K562 (cell line): ENCODE results near the gene MACF1. TPM values are rescaled to one million over a fixed set of nuclear protein-coding genes. Genes with fewer than 3 reads are reported as not detected.

Source experiments
- BDP1 ChIP-seq: IDR thresholded peaks from 3 replicates; pipeline ENCODE4 v1.6.1; 2011; ENCODE audit not compliant: insufficient read length, insufficient read depth
- CHD4 ChIP-seq: fragments of 200-600 bp; sonication (generic); IDR thresholded peaks from 3 replicates; pipeline ENCODE4 v1.6.1; 2012; ENCODE audit warnings: low read depth, mild to moderate bottlenecking, mixed read lengths, low read length, inconsistent platforms; ENCODE audit not compliant: insufficient read depth, insufficient replicate concordance, poor library complexity, severe bottlenecking
- HEY1 ChIP-seq: fragments of 250-450 bp; sonication (Bioruptor Pico); IDR thresholded peaks from 2 replicates; pipeline ENCODE4 v1.5.0; 2020; ENCODE audit warnings: mild to moderate bottlenecking, moderate library complexity, borderline replicate concordance
- HMGN3 ChIP-seq: IDR thresholded peaks from 2 replicates; pipeline ENCODE4 v1.6.1; 2011; ENCODE audit warnings: borderline replicate concordance, low read depth, mild to moderate bottlenecking, mixed read lengths, low read length; ENCODE audit not compliant: insufficient read length; ENCODE audit errors: extremely low read depth
- NCOA2 ChIP-seq, 2 experiments: fragments of 450-650 bp; IDR thresholded peaks; 2 replicates each; pipeline ENCODE4 v1.6.1; 2018; ENCODE audit warnings: mild to moderate bottlenecking in 2 of 2, moderate library complexity in 1 of 2; ENCODE audit not compliant: partially characterized antibody in 2 of 2
- NELFE ChIP-seq: IDR thresholded peaks from 2 replicates; pipeline ENCODE4 v1.6.1; 2011; ENCODE audit warnings: mild to moderate bottlenecking; ENCODE audit not compliant: insufficient read depth, insufficient read length
- PHB ChIP-seq: fragments of 250-450 bp; sonication (Bioruptor Pico); IDR thresholded peaks from 2 replicates; pipeline ENCODE4 v1.5.0; 2021
- TBP ChIP-seq: optimal IDR thresholded peaks from 2 replicates; pipeline ENCODE3; 2011; ENCODE audit warnings: low read depth, low read length, improper control_type of control experiment
- TOE1 ChIP-seq, 2 experiments: fragments of 450-650 bp in 1 of 2; sonication (generic) in 1 of 2; formaldehyde crosslinking in 1 of 2; IDR thresholded peaks; 2 replicates each; pipeline versions ENCODE4 v1.7.1 to v1.8.0; 2016 to 2022; ENCODE audit warnings: borderline replicate concordance in 2 of 2, mild to moderate bottlenecking in 2 of 2, antibody characterized with exemption in 1 of 2, inconsistent platforms in 1 of 2, low read depth in 1 of 2, missing genetic modification reagents in 1 of 2, moderate library complexity in 1 of 2
- YY1 ChIP-seq, 3 experiments: IDR thresholded peaks; 2 replicates each; pipeline ENCODE4 v1.6.1; 2011; ENCODE audit warnings: low read length in 2 of 3, mild to moderate bottlenecking in 2 of 3, moderate library complexity in 2 of 3, borderline replicate concordance in 1 of 3, control low read depth in 1 of 3, low read depth in 1 of 3; ENCODE audit not compliant: insufficient read depth in 3 of 3, insufficient replicate concordance in 2 of 3, control insufficient read depth in 1 of 3, insufficient read length in 1 of 3; ENCODE audit errors: extremely low read depth in 1 of 3
- ZBED1 ChIP-seq: IDR thresholded peaks from 2 replicates; pipeline ENCODE4 v1.6.1; 2014
- ZBTB1 ChIP-seq: sonication (generic); formaldehyde crosslinking; IDR thresholded peaks from 2 replicates; pipeline ENCODE4 v1.8.1; 2023; ENCODE audit warnings: missing genetic modification reagents, low read depth, mild to moderate bottlenecking, borderline replicate concordance
- ZHX1 ChIP-seq: fragments of 150-350 bp; conservative IDR thresholded peaks from 2 replicates; pipeline ENCODE4 v1.6.1; 2014; ENCODE audit warnings: low read length
- ZNF695 ChIP-seq: fragments of 450-650 bp; formaldehyde crosslinking; IDR thresholded peaks from 2 replicates; pipeline ENCODE4 v1.4.0; 2020; ENCODE audit warnings: mild to moderate bottlenecking, moderate library complexity
- ZNF707 ChIP-seq: fragments of 250-450 bp; sonication (Bioruptor Pico); conservative IDR thresholded peaks from 2 replicates; pipeline ENCODE4 v1.8.0; 2022; ENCODE audit warnings: inconsistent platforms, mild to moderate bottlenecking, moderate library complexity
- polyA plus RNA-seq, 8 experiments: library from polyadenylated mRNA; depleted of rRNA in 4 of 8; stranded (reverse) in 5 of 8; unstranded in 3 of 8; fragments of >200 nt; fragmentation: Nextera tagmentation in 2 of 8; fragmentation: Illumina TruSeq in 1 of 8; extraction: Ambion mirVana in 2 of 8; extraction: Trizol in 1 of 8; gene quantifications; 2 replicates each; pipeline versions ENCODE4 v1.2.1 to v1.2.3, GENCODE V29; 2011 to 2014; ENCODE audit warnings: inconsistent platforms in 1 of 8, missing spikeins in 1 of 8
- total RNA-seq, 7 experiments: library from RNA; depleted of rRNA in 6 of 7; stranded (reverse); fragments of >200 nt in 6 of 7; fragmentation: Illumina TruSeq in 2 of 7; extraction: Trizol in 2 of 7; gene quantifications; 2 replicates each; pipeline versions ENCODE4 v1.2.1 to v1.2.3, GENCODE V29; 2011 to 2021; ENCODE audit warnings: low replicate concordance in 1 of 7
- TF ChIP-seq, protein P1 (sequence below): sonication (generic); formaldehyde crosslinking; IDR thresholded peaks from 2 replicates; pipeline ENCODE4 v1.8.1; 2023; ENCODE audit warnings: missing genetic modification reagents, mild to moderate bottlenecking, borderline replicate concordance
- TF ChIP-seq, protein P2 (sequence below), 2 experiments: fragments of 450-650 bp; IDR thresholded peaks; 2 replicates each; pipeline ENCODE4 v1.6.1; 2016

Gene MACF1
- total and polyA plus RNA-seq, 9 of the 15 experiments (the other 6 are each of a cell fraction or from before 2014, with no cell fraction given), result 13.2 to 232 (median 112) TPM

DNA sequence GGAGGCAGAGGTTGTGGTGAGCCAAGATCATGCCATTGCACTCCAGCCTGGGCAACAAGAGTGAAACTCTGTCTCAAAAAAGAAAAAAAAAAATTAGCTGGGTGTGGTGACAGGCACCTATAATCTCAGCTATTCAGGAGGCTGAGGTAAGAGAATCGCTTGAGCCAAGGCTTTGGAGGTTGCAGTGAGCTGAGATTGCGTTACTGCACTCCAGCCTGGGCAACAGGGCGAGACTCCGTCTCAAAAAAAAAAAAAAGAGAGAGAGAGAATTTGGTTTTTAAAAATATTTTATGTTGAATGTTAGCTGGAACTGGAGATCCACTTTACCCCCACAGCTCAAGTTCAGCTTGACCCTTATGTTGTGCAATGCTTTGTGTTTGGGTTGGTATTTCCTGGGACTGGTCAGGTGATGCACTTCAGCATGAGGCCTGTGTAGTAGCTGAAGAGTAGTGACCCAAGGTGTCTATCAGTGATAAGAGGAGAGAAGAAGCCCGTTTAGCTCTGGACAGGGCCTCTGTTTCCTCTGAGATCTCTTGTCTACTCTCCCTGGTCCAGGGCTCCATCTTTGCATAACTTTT, 36.8 kb upstream of the MACF1 start (continued):
- TF ChIP-seq, protein P1, sequence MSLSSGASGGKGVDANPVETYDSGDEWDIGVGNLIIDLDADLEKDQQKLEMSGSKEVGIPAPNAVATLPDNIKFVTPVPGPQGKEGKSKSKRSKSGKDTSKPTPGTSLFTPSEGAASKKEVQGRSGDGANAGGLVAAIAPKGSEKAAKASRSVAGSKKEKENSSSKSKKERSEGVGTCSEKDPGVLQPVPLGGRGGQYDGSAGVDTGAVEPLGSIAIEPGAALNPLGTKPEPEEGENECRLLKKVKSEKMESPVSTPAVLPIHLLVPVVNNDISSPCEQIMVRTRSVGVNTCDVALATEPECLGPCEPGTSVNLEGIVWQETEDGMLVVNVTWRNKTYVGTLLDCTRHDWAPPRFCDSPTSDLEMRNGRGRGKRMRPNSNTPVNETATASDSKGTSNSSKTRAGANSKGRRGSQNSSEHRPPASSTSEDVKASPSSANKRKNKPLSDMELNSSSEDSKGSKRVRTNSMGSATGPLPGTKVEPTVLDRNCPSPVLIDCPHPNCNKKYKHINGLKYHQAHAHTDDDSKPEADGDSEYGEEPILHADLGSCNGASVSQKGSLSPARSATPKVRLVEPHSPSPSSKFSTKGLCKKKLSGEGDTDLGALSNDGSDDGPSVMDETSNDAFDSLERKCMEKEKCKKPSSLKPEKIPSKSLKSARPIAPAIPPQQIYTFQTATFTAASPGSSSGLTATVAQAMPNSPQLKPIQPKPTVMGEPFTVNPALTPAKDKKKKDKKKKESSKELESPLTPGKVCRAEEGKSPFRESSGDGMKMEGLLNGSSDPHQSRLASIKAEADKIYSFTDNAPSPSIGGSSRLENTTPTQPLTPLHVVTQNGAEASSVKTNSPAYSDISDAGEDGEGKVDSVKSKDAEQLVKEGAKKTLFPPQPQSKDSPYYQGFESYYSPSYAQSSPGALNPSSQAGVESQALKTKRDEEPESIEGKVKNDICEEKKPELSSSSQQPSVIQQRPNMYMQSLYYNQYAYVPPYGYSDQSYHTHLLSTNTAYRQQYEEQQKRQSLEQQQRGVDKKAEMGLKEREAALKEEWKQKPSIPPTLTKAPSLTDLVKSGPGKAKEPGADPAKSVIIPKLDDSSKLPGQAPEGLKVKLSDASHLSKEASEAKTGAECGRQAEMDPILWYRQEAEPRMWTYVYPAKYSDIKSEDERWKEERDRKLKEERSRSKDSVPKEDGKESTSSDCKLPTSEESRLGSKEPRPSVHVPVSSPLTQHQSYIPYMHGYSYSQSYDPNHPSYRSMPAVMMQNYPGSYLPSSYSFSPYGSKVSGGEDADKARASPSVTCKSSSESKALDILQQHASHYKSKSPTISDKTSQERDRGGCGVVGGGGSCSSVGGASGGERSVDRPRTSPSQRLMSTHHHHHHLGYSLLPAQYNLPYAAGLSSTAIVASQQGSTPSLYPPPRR (CRISPR knock-in tag), result no peak
- TF ChIP-seq ZBTB1 (CRISPR knock-in tag) (no peak), CHD4 (no peak), HEY1 (CRISPR knock-in tag) (no peak), TOE1 (IDR thresholded peaks at IDR 0.05; ENCODE audit: borderline replicate concordance) (peak; percentile 93), TOE1 (CRISPR knock-in tag; IDR thresholded peaks at IDR 0.05; ENCODE audit: borderline replicate concordance, low read depth) (no peak), HMGN3 (peak; percentile 64), NCOA2 (IDR thresholded peaks at IDR 0.05; ENCODE audit: partially characterized antibody in 2 of 2) (peak in 1 of 2 experiments; percentile 61), NELFE (no peak), ZNF707 (CRISPR knock-in tag) (0 out of 2 replicates have a peak, but pooled peaks have one; percentile 27), PHB (CRISPR knock-in tag) (no peak), TBP (peak; percentile 15), YY1 (IDR thresholded peaks at IDR 0.05; ENCODE audit: borderline replicate concordance in 1 of 3, control insufficient read depth in 1 of 3, extremely low read depth in 1 of 3, insufficient read depth in 3 of 3, insufficient read length in 1 of 3, insufficient replicate concordance in 2 of 3, low read depth in 1 of 3, low read length in 2 of 3) (peak in 1 of 3 experiments; percentile 67), ZNF695 (CRISPR knock-in tag) (no peak), ZHX1 (no peak), BDP1 (no peak), ZBED1 (no peak)
- TF ChIP-seq, protein P2, sequence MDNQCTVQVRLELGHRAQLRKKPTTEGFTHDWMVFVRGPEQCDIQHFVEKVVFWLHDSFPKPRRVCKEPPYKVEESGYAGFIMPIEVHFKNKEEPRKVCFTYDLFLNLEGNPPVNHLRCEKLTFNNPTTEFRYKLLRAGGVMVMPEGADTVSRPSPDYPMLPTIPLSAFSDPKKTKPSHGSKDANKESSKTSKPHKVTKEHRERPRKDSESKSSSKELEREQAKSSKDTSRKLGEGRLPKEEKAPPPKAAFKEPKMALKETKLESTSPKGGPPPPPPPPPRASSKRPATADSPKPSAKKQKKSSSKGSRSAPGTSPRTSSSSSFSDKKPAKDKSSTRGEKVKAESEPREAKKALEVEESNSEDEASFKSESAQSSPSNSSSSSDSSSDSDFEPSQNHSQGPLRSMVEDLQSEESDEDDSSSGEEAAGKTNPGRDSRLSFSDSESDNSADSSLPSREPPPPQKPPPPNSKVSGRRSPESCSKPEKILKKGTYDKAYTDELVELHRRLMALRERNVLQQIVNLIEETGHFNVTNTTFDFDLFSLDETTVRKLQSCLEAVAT (IDR thresholded peaks at IDR 0.05), result 0 out of 4 replicates have a peak, but pooled peaks of 1 of the 2 experiments have one; percentile 73
